Activated CD4-positive, alpha-beta T cell treated with anti-CD3 and anti-CD28 coated beads, Interleukin-2, amount 10 ng/mL, durations not matched to agents 7 days and 5 days (primary cell): ENCODE results near the gene BRSK1. TPM values are rescaled to one million over a fixed set of nuclear protein-coding genes. Genes with fewer than 3 reads are reported as not detected.
A peak's percentile ranks its signal among the peaks of the same experiment; 100 is the strongest.

ENCODE experiments used
- CTCF ChIA-PET: fragments of 350-600 bp; sonication (Branson Sonifier 250); formaldehyde crosslinking; loops from one replicate; lab custom pipeline; 2021; ENCODE audit warnings: antibody characterized with exemption; lab: Charles Lee
- POLR2A ChIA-PET: fragments of 350-600 bp; sonication (Branson Sonifier 250); formaldehyde crosslinking; loops from one replicate; lab custom pipeline; 2021; ENCODE audit warnings: antibody characterized with exemption; lab: Charles Lee
- DNase-seq: peaks from one replicate; pipeline ENCODE4 v3.0.0-alpha.2; 2020
- H3K27ac Mint-ChIP-seq: one replicate; pipeline ENCODE4 v1.8.0; 2021; ENCODE audit warnings: mild to moderate bottlenecking, moderate library complexity, mixed read lengths
- H3K27me3 Mint-ChIP-seq: one replicate; pipeline ENCODE4 v1.8.0; 2021; ENCODE audit warnings: mixed read lengths
- H3K36me3 Mint-ChIP-seq: one replicate; pipeline ENCODE4 v1.8.0; 2021; ENCODE audit warnings: low read depth, mixed read lengths
- H3K4me1 Mint-ChIP-seq: one replicate; pipeline ENCODE4 v1.8.0; 2021; ENCODE audit warnings: mixed read lengths
- H3K4me3 Mint-ChIP-seq: one replicate; pipeline ENCODE4 v1.8.0; 2021; ENCODE audit warnings: mild to moderate bottlenecking, moderate library complexity, mixed read lengths
- H3K9me3 Mint-ChIP-seq: one replicate; pipeline ENCODE4 v1.8.0; 2021; ENCODE audit warnings: mixed read lengths
- total RNA-seq, 2 experiments: library from RNA; stranded (reverse); gene quantifications; one replicate each; pipeline ENCODE4 v1.2.3, GENCODE V29; 2021

BRSK1 gene
- total RNA-seq, 2 experiments from 2014 or later: 6.8 TPM

GRCh38 chr19:55339889-55340783 is 56.3 kb downstream of the BRSK1 start:
- POLR2A ChIA-PET: interaction anchor here (0.6 to 1.1 kb wide), 7 partner anchors 13 to 1203 kb away, joined by 3 to 4 read pairs (median 3); partner anchors contain the start of genes CNOT3 and UBE2S

GRCh38 chr19:55340784-55341147 is 57.0 kb downstream of the BRSK1 start:
- peaks cover 10% of the 10 kb centered on the region for H3K27me3 Mint-ChIP-seq
- H3K4me1 Mint-ChIP-seq: peaks cover 22% of the 10 kb centered on the region
- H3K36me3 Mint-ChIP-seq: peaks cover 2% of the 10 kb centered on the region
- ChIA-PET CTCF (interaction anchor here (0.9 kb wide), 1 partner anchor 13 kb away, joined by 3 read pairs; no protein-coding TSS in a partner anchor), POLR2A (interaction anchor here (0.6 kb wide), 1 partner anchor 35 kb away, joined by 4 read pairs; no protein-coding TSS in a partner anchor)
- H3K4me3 Mint-ChIP-seq: peak overlapping the region; percentile 86
- H3K9me3 Mint-ChIP-seq: no peaks in the 10 kb centered on the region
- H3K27ac Mint-ChIP-seq: peak overlapping the region; percentile 90
- DNase-seq: peak; percentile 42

More at GRCh38 chr19:55339889-55340783, 56.3 kb downstream of the BRSK1 start:
- Mint-ChIP-seq H3K27me3 (peaks cover 10% of the 10 kb centered on the region), H3K9me3 (no peaks in the 10 kb centered on the region), H3K27ac (peak overlapping the region; percentile 96), H3K36me3 (peaks cover 2% of the 10 kb centered on the region), H3K4me3 (peak overlapping the region; percentile 90), H3K4me1 (peaks cover 22% of the 10 kb centered on the region)
- CTCF ChIA-PET: interaction anchor here (0.8 to 1.4 kb wide), 7 partner anchors 13 to 136 kb away, joined by 3 to 5 read pairs (median 4); partner anchors contain the start of genes TMEM150B and UBE2S
- peak; percentile 35 for DNase-seq

- Mint-ChIP-seq H3K4me1 (peaks cover 22% of the 10 kb centered on the region), H3K9me3 (no peaks in the 10 kb centered on the region), H3K27me3 (peaks cover 6% of the 10 kb centered on the region), H3K27ac (peak overlapping the region; percentile 90), H3K4me3 (peak overlapping the region; percentile 86), H3K36me3 (peaks cover 2% of the 10 kb centered on the region)
- ChIA-PET POLR2A (no interaction called here), CTCF (interaction anchor here (0.9 to 1.0 kb wide), 2 partner anchors 12 to 460 kb away, joined by 3 read pairs; no protein-coding TSS in a partner anchor)
- DNase-seq: peak; percentile 70
These were observed 57.4 kb downstream of the BRSK1 start for GRCh38 chr19:55341171-55341588.

GRCh38 chr19:55341595-55342531 is 58.1 kb downstream of the BRSK1 start:
- DNase-seq: no peak
- peaks cover 22% of the 10 kb centered on the region for H3K4me1 Mint-ChIP-seq
- H3K27ac Mint-ChIP-seq: peak overlapping the region; percentile 78
- H3K9me3 Mint-ChIP-seq: no peaks in the 10 kb centered on the region
- peaks cover 2% of the 10 kb centered on the region for H3K36me3 Mint-ChIP-seq
- ChIA-PET CTCF (interaction anchor here (1.0 kb wide), 1 partner anchor 461 kb away, joined by 3 read pairs; no protein-coding TSS in a partner anchor), POLR2A (no interaction called here)
- H3K4me3 Mint-ChIP-seq: peak overlapping the region; percentile 62
- peaks cover under 1% of the 10 kb centered on the region for H3K27me3 Mint-ChIP-seq

- H3K4me3 Mint-ChIP-seq: no peak overlapping the region
- ChIA-PET CTCF (no interaction called here), POLR2A (no interaction called here)
- H3K27me3 Mint-ChIP-seq: no peaks in the 10 kb centered on the region
- no peaks in the 10 kb centered on the region for H3K9me3 Mint-ChIP-seq
- no peak for DNase-seq
- peaks cover 13% of the 10 kb centered on the region for H3K4me1 Mint-ChIP-seq
- peaks cover 2% of the 10 kb centered on the region for H3K36me3 Mint-ChIP-seq
- H3K27ac Mint-ChIP-seq: no peak overlapping the region
These were observed 60.6 kb downstream of the BRSK1 start for GRCh38 chr19:55344444-55344843.

- Mint-ChIP-seq H3K9me3 (no peaks in the 10 kb centered on the region), H3K4me1 (peaks cover 11% of the 10 kb centered on the region), H3K27me3 (no peaks in the 10 kb centered on the region), H3K4me3 (no peak overlapping the region), H3K36me3 (peaks cover 2% of the 10 kb centered on the region), H3K27ac (no peak overlapping the region)
- CTCF ChIA-PET: no interaction called here
- no peak for DNase-seq
- POLR2A ChIA-PET: no interaction called here
These were observed 61.5 kb downstream of the BRSK1 start for GRCh38 chr19:55345101-55345817.

- H3K4me1 Mint-ChIP-seq: peaks cover 6% of the 10 kb centered on the region
- H3K9me3 Mint-ChIP-seq: no peaks in the 10 kb centered on the region
These were observed 62.3 kb downstream of the BRSK1 start for GRCh38 chr19:55345818-55346724.

GRCh38 chr19:55346725-55347441 is 63.1 kb downstream of the BRSK1 start:
- Mint-ChIP-seq H3K27ac (no peak overlapping the region), H3K4me1 (peaks cover 4% of the 10 kb centered on the region), H3K27me3 (peaks cover 8% of the 10 kb centered on the region), H3K36me3 (no peaks in the 10 kb centered on the region), H3K9me3 (no peaks in the 10 kb centered on the region), H3K4me3 (no peak overlapping the region)
- ChIA-PET CTCF (interaction anchor here (0.6 kb wide), 1 partner anchor 109 kb away, joined by 3 read pairs; no protein-coding TSS in a partner anchor), POLR2A (no interaction called here)
- no peak for DNase-seq

More at GRCh38 chr19:55345818-55346724, 62.3 kb downstream of the BRSK1 start:
- Mint-ChIP-seq H3K4me3 (no peak overlapping the region), H3K27me3 (peaks cover under 1% of the 10 kb centered on the region), H3K36me3 (peaks cover 2% of the 10 kb centered on the region), H3K27ac (no peak overlapping the region)
- ChIA-PET POLR2A (no interaction called here), CTCF (interaction anchor here (0.6 kb wide), 1 partner anchor 10 kb away, joined by 6 read pairs; no protein-coding TSS in a partner anchor)
- DNase-seq: no peak

GRCh38 chr19:55347442-55348009 is 63.7 kb downstream of the BRSK1 start:
- DNase-seq: no peak
- no peaks in the 10 kb centered on the region for H3K36me3 Mint-ChIP-seq
- CTCF ChIA-PET: interaction anchor here (0.6 kb wide), 1 partner anchor 110 kb away, joined by 3 read pairs; no protein-coding TSS in a partner anchor
- H3K9me3 Mint-ChIP-seq: no peaks in the 10 kb centered on the region
- H3K4me3 Mint-ChIP-seq: no peak overlapping the region
- H3K27ac Mint-ChIP-seq: no peak overlapping the region
- H3K4me1 Mint-ChIP-seq: peaks cover 5% of the 10 kb centered on the region
- POLR2A ChIA-PET: no interaction called here
- peaks cover 14% of the 10 kb centered on the region for H3K27me3 Mint-ChIP-seq

- Mint-ChIP-seq H3K4me1 (peaks cover 15% of the 10 kb centered on the region), H3K4me3 (no peak overlapping the region), H3K27me3 (peaks cover 23% of the 10 kb centered on the region), H3K27ac (no peak overlapping the region), H3K9me3 (no peaks in the 10 kb centered on the region), H3K36me3 (no peaks in the 10 kb centered on the region)
- no peak for DNase-seq
- ChIA-PET CTCF (interaction anchor here (1.3 to 1.5 kb wide), 2 partner anchors 10 to 27 kb away, joined by 3 to 5 read pairs; no protein-coding TSS in a partner anchor), POLR2A (no interaction called here)
These were observed 64.7 kb downstream of the BRSK1 start for GRCh38 chr19:55348317-55349034.
